H1 (cell line): ENCODE results near the gene BATF2. TPM values are rescaled to one million over a fixed set of nuclear protein-coding genes. Genes with fewer than 3 reads are reported as not detected.

ENCODE experiments used
- CTCF ChIA-PET: fragments of 300-600 bp; sonication (Branson Sonifier 250); formaldehyde crosslinking; loops from one replicate; lab custom pipeline; 2021; ENCODE audit not compliant: partially characterized antibody; lab: Charles Lee
- POLR2A ChIA-PET: fragments of 300-600 bp; sonication (Branson Sonifier 250); formaldehyde crosslinking; loops from one replicate; lab custom pipeline; 2021; ENCODE audit warnings: inconsistent platforms; ENCODE audit not compliant: partially characterized antibody; lab: Charles Lee
- DNase-seq, 2 experiments: peaks; one replicate each; pipeline versions ENCODE4 v3.0.0 to v3.0.0-alpha.2; 2010 to 2022; ENCODE audit warnings: low spot score in 2 of 2, low read depth in 1 of 2, mixed read lengths in 1 of 2
- FAIRE-seq: peaks from 2 replicates; lab custom pipeline; 2011; peaks lifted over from hg19 to GRCh38; lab: Jason Lieb, UNC
- H2AFZ ChIP-seq: 2 replicates; pipeline ENCODE4 v1.8.1; 2012; ENCODE audit warnings: low read length, inconsistent platforms
- H2AK5ac ChIP-seq: 2 replicates; pipeline ENCODE4 v1.6.1; 2013; ENCODE audit warnings: low read depth, low read length
- H2BK120ac ChIP-seq: replicated peaks from 2 replicates; pipeline ENCODE3; 2013; ENCODE audit warnings: low read depth, low read length, inconsistent platforms
- H2BK12ac ChIP-seq: 2 replicates; pipeline ENCODE4 v1.6.1; 2013; ENCODE audit warnings: low read depth, low read length
- H2BK15ac ChIP-seq: 2 replicates; pipeline ENCODE4 v1.6.1; 2013; ENCODE audit warnings: low read length
- H2BK20ac ChIP-seq: 2 replicates; pipeline ENCODE4 v1.6.1; 2013; ENCODE audit warnings: low read length
- H2BK5ac ChIP-seq: 2 replicates; pipeline ENCODE4 v1.6.1; 2013; ENCODE audit warnings: low read depth, low read length
- H3K14ac ChIP-seq: 2 replicates; pipeline ENCODE4 v1.6.1; 2013; ENCODE audit warnings: inconsistent platforms; ENCODE audit not compliant: insufficient read length
- H3K18ac ChIP-seq: 2 replicates; pipeline ENCODE4 v1.6.1; 2013; ENCODE audit warnings: low read length; ENCODE audit errors: extremely low read depth
- H3K23ac ChIP-seq: 2 replicates; pipeline ENCODE4 v1.6.1; 2013; ENCODE audit warnings: inconsistent platforms; ENCODE audit not compliant: insufficient read length
- H3K23me2 ChIP-seq: 2 replicates; pipeline ENCODE4 v1.6.1; 2013; ENCODE audit warnings: low read depth, low read length
- H3K27ac ChIP-seq: 2 replicates; pipeline ENCODE4 v1.6.1; 2011; ENCODE audit warnings: low read depth, low read length, inconsistent platforms
- H3K27me3 ChIP-seq, 4 experiments: replicated peaks in 1 of 4; 1 replicate in 1 of 4; 2 replicates in 3 of 4; pipeline versions ENCODE4 v1.6.1 to v1.8.1; 2011 to 2013; ENCODE audit warnings: low read length in 3 of 4, mild to moderate bottlenecking in 3 of 4, inconsistent platforms in 2 of 4, mixed read lengths in 2 of 4, moderate library complexity in 1 of 4; ENCODE audit not compliant: control insufficient read depth in 3 of 4, insufficient read depth in 3 of 4; ENCODE audit errors: extremely low read depth in 1 of 4
- H3K36me3 ChIP-seq, 4 experiments: 2 replicates each; pipeline versions ENCODE4 v1.6.1 to v1.8.1; 2011 to 2013; ENCODE audit warnings: mild to moderate bottlenecking in 4 of 4, low read length in 3 of 4, moderate library complexity in 2 of 4, control low read depth in 1 of 4, inconsistent platforms in 1 of 4; ENCODE audit not compliant: insufficient read depth in 4 of 4, control insufficient read depth in 2 of 4
- H3K4ac ChIP-seq: replicated peaks from 2 replicates; pipeline ENCODE3; 2013; ENCODE audit warnings: low read length, low read depth, mixed read lengths, inconsistent platforms; ENCODE audit not compliant: insufficient read length
- H3K4me1 ChIP-seq, 4 experiments: replicated peaks in 1 of 4; 1 replicate in 1 of 4; 2 replicates in 3 of 4; pipeline versions ENCODE4 v1.6.1 to v1.8.1; 2011 to 2013; ENCODE audit warnings: low read length in 3 of 4, inconsistent platforms in 2 of 4, mixed read lengths in 1 of 4; ENCODE audit not compliant: insufficient read depth in 4 of 4, control insufficient read depth in 3 of 4
- H3K4me2 ChIP-seq, 2 experiments: 2 replicates each; pipeline versions ENCODE4 v1.6.1 to v1.8.1; 2011 to 2013; ENCODE audit warnings: low read depth in 2 of 2, low read length in 2 of 2, control low read depth in 1 of 2, inconsistent platforms in 1 of 2, mild to moderate bottlenecking in 1 of 2; ENCODE audit not compliant: insufficient read depth in 1 of 2
- H3K4me3 ChIP-seq, 4 experiments: fragments of 200-600, 300-600 bp in 1 of 4; sonication (generic), shearing (Covaris generic), sonication (Bioruptor Twin) in 1 of 4; 2 replicates each; pipeline versions ENCODE4 v1.5.1 to v1.8.1; 2011 to 2016; ENCODE audit warnings: low read length in 4 of 4, low read depth in 3 of 4, control low read depth in 2 of 4, inconsistent platforms in 2 of 4, mild to moderate bottlenecking in 2 of 4, mixed read lengths in 1 of 4, moderate library complexity in 1 of 4; ENCODE audit not compliant: insufficient read depth in 2 of 4; ENCODE audit errors: extremely low read depth in 1 of 4
- H3K56ac ChIP-seq: replicated peaks from 2 replicates; pipeline ENCODE3; 2013; ENCODE audit warnings: low read depth, mild to moderate bottlenecking, mixed read lengths, low read length, inconsistent platforms; ENCODE audit not compliant: insufficient read length
- H3K79me1 ChIP-seq: 2 replicates; pipeline ENCODE4 v1.6.1; 2013; ENCODE audit warnings: low read depth, low read length, control low read depth
- H3K79me2 ChIP-seq, 2 experiments: 2 replicates each; pipeline versions ENCODE4 v1.6.1 to v1.8.1; 2012 to 2013; ENCODE audit warnings: low read length in 2 of 2, mild to moderate bottlenecking in 2 of 2, inconsistent platforms in 1 of 2; ENCODE audit not compliant: insufficient read depth in 2 of 2, control insufficient read depth in 1 of 2
- H3K9ac ChIP-seq, 4 experiments: replicated peaks in 1 of 4; 1 replicate in 1 of 4; 2 replicates in 3 of 4; pipeline versions ENCODE4 v1.6.1 to v1.8.1; 2011 to 2013; ENCODE audit warnings: low read depth in 3 of 4, low read length in 3 of 4, control low read depth in 2 of 4, mild to moderate bottlenecking in 2 of 4, moderate library complexity in 2 of 4, inconsistent platforms in 1 of 4; ENCODE audit errors: extremely low read depth in 1 of 4
- H3K9me3 ChIP-seq, 2 experiments: 2 replicates each; pipeline versions ENCODE4 v1.6.1 to v1.8.1; 2012 to 2013; ENCODE audit warnings: mild to moderate bottlenecking in 2 of 2, moderate library complexity in 2 of 2, control low read depth in 1 of 2, inconsistent platforms in 1 of 2, low read depth in 1 of 2, low read length in 1 of 2, mixed read lengths in 1 of 2; ENCODE audit not compliant: insufficient read depth in 2 of 2
- H4K20me1 ChIP-seq, 2 experiments: replicated peaks in 1 of 2; 2 replicates each; pipeline versions ENCODE3 to v1.8.1; 2011 to 2013; ENCODE audit warnings: inconsistent platforms in 2 of 2, low read length in 2 of 2, mild to moderate bottlenecking in 1 of 2; ENCODE audit not compliant: insufficient read depth in 2 of 2, control insufficient read depth in 1 of 2
- H4K5ac ChIP-seq: 2 replicates; pipeline ENCODE4 v1.6.1; 2013; ENCODE audit warnings: low read length, low read depth, mixed read lengths, inconsistent platforms; ENCODE audit not compliant: insufficient read length
- H4K8ac ChIP-seq: 2 replicates; pipeline ENCODE4 v1.8.0; 2013; ENCODE audit warnings: mild to moderate bottlenecking, moderate library complexity, low read length, inconsistent platforms; ENCODE audit not compliant: insufficient read depth; ENCODE audit errors: extremely low read depth
- H4K91ac ChIP-seq: replicated peaks from 2 replicates; pipeline ENCODE3; 2013; ENCODE audit warnings: low read length, mixed read lengths, inconsistent platforms; ENCODE audit not compliant: insufficient read length
- EP300 ChIP-seq, 2 experiments: IDR thresholded peaks; 1 replicate in 1 of 2; 2 replicates in 1 of 2; pipeline ENCODE4 v1.6.1; 2011 to 2012; ENCODE audit warnings: low read depth in 2 of 2, low read length in 2 of 2, mild to moderate bottlenecking in 2 of 2, borderline replicate concordance in 1 of 2, inconsistent platforms in 1 of 2, moderate library complexity in 1 of 2
- POLR2A ChIP-seq, 2 experiments: IDR thresholded peaks; 1 replicate in 1 of 2; 2 replicates in 1 of 2; pipeline ENCODE4 v1.6.1; 2011; ENCODE audit warnings: low read depth in 2 of 2, low read length in 2 of 2, mild to moderate bottlenecking in 2 of 2; ENCODE audit errors: control extremely low read depth in 1 of 2
- WGBS, 2 experiments: shearing (Covaris generic) in 1 of 2; methylation state at CpG; one replicate each; pipeline versions ENCODE4 v1.1.6 to v1.1.7; 2013 to 2015; ENCODE audit warnings: low lambda C conversion rate in 2 of 2, mixed read lengths in 2 of 2, inconsistent platforms in 1 of 2, low coverage in 1 of 2, missing lambda C conversion rate in 1 of 2; ENCODE audit not compliant: insufficient replicate concordance in 2 of 2, insufficient coverage in 1 of 2, insufficient read length in 1 of 2; ENCODE audit errors: extremely low coverage in 1 of 2, missing lambda C conversion rate in 1 of 2; 5-methylcytosine and 5-hydroxymethylcytosine counted together
- polyA plus RNA-seq, 7 experiments: library from polyadenylated mRNA; depleted of rRNA in 3 of 7; stranded (reverse) in 5 of 7; unstranded in 2 of 7; fragments of >200 nt in 5 of 7; fragments of 200-250 nt in 2 of 7; gene quantifications; 1 replicate in 5 of 7; 2 replicates in 1 of 7; 4 replicates in 1 of 7; pipeline versions ENCODE4 v1.2.1 to v1.2.3, GENCODE V29; 2011 to 2013; ENCODE audit warnings: missing spikeins in 2 of 7, mixed read lengths in 2 of 7
- total RNA-seq: library from RNA; stranded (reverse); fragmentation: NEBNext Ultra II Directional; extraction: Animal tissue kit (Norgen Biotek cat#: 25700); gene quantifications from 2 replicates; pipeline ENCODE4 v1.2.1, GENCODE V29; 2021

Gene BATF2
- total and polyA plus RNA-seq, 2 of the 8 experiments (the other 6 are each of a cell fraction or from before 2014, with no cell fraction given), result 1.4 to 3.1 TPM

DNA sequence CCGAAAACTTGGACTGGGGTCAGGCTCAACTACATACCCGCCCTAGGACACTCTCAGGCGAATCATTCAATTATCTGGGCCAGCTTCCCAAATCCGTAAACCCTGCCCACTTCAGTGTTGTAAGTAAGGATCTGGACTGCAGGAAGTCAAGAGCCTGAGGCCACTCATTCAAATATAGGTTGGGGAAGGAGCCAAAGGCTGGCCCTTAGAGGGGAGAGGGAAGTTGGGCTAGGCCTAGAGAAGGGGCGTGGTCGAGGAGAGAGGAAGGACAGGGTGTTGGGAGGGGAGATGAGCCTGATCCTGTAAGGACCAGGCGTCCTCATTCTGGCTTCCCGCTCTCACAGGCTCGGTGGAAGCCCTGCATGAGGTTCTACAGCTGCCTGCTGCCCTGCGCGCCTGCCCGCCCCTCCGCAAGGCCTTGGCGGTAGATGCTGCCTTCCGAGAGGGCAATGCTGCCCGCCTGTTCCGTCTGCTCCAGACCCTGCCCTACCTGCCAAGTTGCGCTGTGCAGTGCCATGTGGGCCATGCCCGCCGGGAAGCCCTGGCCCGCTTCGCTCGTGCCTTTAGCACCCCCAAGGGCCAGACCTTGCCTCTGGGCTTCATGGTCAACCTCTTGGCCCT, 47.2 kb upstream of the BATF2 start:
- no peak overlapping the region for H2AFZ ChIP-seq
- ChIA-PET POLR2A (interaction anchor here (0.6 to 1.3 kb wide), 5 partner anchors 10 to 111 kb away, joined by 3 read pairs; partner anchors contain the start of gene ZNHIT2), CTCF (interaction anchor here (1.5 to 1.7 kb wide), 2 partner anchors 51 to 69 kb away, joined by 3 read pairs; no protein-coding TSS in a partner anchor)
- H3K4ac ChIP-seq, result no peak overlapping the region
- H2BK20ac ChIP-seq, result no peak overlapping the region
- H3K79me1 ChIP-seq, result peaks cover 2% of the 10 kb centered on the region
- H3K18ac ChIP-seq, result no peak overlapping the region
- H3K4me2 ChIP-seq, result no peak overlapping the region
- no peaks in the 10 kb centered on the region; the same call in 1 of the 2 replicates for H3K23me2 ChIP-seq
- H4K20me1 ChIP-seq, result peaks cover 11 to 13% of the 10 kb centered on the region in 2 experiments
- H3K27ac ChIP-seq, result peak overlapping the region; percentile 22; the same call in 1 of the 2 replicates
- 92% methylated on average over 21 of the region's 23 CpGs; no CpG with 5 or more reads in 1 of the 2 experiments for WGBS, 2 experiments
- no peak overlapping the region for H3K23ac ChIP-seq
- no peak overlapping the region for H2BK120ac ChIP-seq
- no peak overlapping the region for H3K9ac ChIP-seq
- no peak overlapping the region for H2BK15ac ChIP-seq
- no peak overlapping the region for H3K4me3 ChIP-seq
- H3K36me3 ChIP-seq, result peaks cover 3 to 12% (median 6%) of the 10 kb centered on the region in 4 experiments; a peak in 4 of 8 replicates
- H2BK12ac ChIP-seq, result no peak overlapping the region
- no peak overlapping the region for H2AK5ac ChIP-seq
- no peak overlapping the region for H3K56ac ChIP-seq
- no peak for FAIRE-seq
- H3K9me3 ChIP-seq, result no peaks in the 10 kb centered on the region
- DNase-seq, result no peak
- H3K79me2 ChIP-seq, result peaks cover 0 to 16% of the 10 kb centered on the region in 2 experiments; a peak in 2 of 4 replicates
- H3K4me1 ChIP-seq, result peaks cover 0 to 10% (median 7%) of the 10 kb centered on the region in 4 experiments; a peak in 5 of 7 replicates
- no peak overlapping the region for H4K91ac ChIP-seq
- peaks cover 0 to 9% (median 3%) of the 10 kb centered on the region in 4 experiments; a peak in 3 of 7 replicates for H3K27me3 ChIP-seq
- TF ChIP-seq EP300 (IDR thresholded peaks at IDR 0.05; ENCODE audit: borderline replicate concordance in 1 of 2, low read depth in 2 of 2, low read length in 2 of 2) (no peak), POLR2A (IDR thresholded peaks at IDR 0.05; ENCODE audit: control extremely low read depth in 1 of 2, low read depth in 2 of 2, low read length in 2 of 2) (0 out of 3 replicates have a peak, but pooled peaks of 1 of the 2 experiments have one; percentile 26)
- TF ChIP-seq, all 59 proteins: peak for 1
- H4K5ac ChIP-seq, result no peak overlapping the region
- no peak overlapping the region; the same call in 1 of the 2 replicates for H4K8ac ChIP-seq
- H3K14ac ChIP-seq, result no peak overlapping the region
- H2BK5ac ChIP-seq, result peak overlapping the region; percentile 24; the same call in 1 of the 2 replicates
